ENCODE data around the gene ABLIM2.

Gene ABLIM2

DNA sequence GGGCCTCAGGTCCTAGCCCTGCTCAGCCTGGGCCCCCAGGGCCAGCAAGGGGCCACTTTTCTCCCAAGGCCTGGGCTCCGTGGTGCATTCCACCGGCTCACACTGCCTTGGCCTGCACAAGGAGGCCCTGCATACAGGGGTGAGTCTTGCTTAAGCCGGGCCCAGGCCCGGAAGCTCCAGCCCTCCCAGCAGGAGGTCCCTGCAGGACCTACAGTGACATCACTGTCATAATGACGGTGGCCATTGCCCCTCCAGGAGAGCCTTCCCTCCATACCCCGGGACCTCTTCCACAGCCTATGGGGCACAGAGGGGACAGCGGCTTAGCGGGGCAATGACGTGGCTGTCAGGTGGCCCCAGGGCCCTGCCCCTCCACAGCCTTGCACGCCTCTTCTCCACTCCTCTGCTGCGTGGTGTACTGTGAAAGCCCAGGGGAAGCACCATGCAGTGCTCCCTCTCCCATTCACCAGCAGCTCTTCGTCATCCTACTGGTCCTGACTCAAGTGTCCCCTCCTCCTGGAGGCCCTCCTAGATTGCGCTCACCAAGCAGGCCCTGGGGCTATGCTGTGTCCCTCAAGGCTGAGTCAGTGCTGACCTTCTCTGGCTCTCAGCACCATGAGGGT lies 186.6 kb downstream of the ABLIM2 start:
- TF ChIP-seq, protein P1, sequence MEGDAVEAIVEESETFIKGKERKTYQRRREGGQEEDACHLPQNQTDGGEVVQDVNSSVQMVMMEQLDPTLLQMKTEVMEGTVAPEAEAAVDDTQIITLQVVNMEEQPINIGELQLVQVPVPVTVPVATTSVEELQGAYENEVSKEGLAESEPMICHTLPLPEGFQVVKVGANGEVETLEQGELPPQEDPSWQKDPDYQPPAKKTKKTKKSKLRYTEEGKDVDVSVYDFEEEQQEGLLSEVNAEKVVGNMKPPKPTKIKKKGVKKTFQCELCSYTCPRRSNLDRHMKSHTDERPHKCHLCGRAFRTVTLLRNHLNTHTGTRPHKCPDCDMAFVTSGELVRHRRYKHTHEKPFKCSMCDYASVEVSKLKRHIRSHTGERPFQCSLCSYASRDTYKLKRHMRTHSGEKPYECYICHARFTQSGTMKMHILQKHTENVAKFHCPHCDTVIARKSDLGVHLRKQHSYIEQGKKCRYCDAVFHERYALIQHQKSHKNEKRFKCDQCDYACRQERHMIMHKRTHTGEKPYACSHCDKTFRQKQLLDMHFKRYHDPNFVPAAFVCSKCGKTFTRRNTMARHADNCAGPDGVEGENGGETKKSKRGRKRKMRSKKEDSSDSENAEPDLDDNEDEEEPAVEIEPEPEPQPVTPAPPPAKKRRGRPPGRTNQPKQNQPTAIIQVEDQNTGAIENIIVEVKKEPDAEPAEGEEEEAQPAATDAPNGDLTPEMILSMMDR (IDR thresholded peaks at IDR 0.05), result no peak
- H3K27me3 Mint-ChIP-seq (ENCODE audit: low read depth, poor library complexity), result peaks cover 11% of the 10 kb centered on the region
- H3K36me3 Mint-ChIP-seq (ENCODE audit: low read depth), result no peaks in the 10 kb centered on the region
- peaks cover 2% of the 10 kb centered on the region for H3K9me3 Mint-ChIP-seq
- no peak for DNase-seq
- no peak overlapping the region for H3K27ac Mint-ChIP-seq
- no peak overlapping the region for H3K4me3 Mint-ChIP-seq
- H3K4me1 Mint-ChIP-seq, result peaks cover 56% of the 10 kb centered on the region

DNA sequence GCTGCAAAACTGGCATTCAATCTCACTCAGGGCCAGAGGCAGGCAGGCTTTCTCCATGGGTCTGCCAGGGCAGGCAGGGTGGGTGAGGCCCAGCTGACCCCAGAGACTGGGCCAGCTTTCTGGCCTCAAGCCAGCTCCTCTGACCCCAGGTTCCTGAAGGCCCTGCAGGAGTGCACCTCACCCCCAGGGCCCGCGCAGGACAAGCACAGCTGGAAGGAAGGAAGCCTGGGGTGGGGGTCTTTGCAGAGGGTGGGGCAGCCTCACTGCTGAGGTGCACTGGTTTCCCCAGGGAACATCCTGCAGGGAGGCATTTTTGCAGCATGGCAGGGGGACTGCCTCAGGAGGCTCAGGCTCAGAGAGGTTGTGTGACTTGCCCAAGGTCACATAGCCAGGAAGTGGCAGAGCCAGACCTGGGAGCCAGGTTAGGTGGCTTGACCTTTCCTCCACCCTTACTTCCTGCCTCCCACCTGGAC lies 187.4 kb downstream of the ABLIM2 start:
- Mint-ChIP-seq H3K36me3 (ENCODE audit: low read depth) (no peaks in the 10 kb centered on the region), H3K27ac (no peak overlapping the region), H3K4me1 (peaks cover 60% of the 10 kb centered on the region), H3K4me3 (no peak overlapping the region), H3K27me3 (ENCODE audit: low read depth, poor library complexity) (peaks cover 9% of the 10 kb centered on the region), H3K9me3 (no peaks in the 10 kb centered on the region)
- DNase-seq, result no peak
- TF ChIP-seq, protein P1 (IDR thresholded peaks at IDR 0.05), result no peak

DNA sequence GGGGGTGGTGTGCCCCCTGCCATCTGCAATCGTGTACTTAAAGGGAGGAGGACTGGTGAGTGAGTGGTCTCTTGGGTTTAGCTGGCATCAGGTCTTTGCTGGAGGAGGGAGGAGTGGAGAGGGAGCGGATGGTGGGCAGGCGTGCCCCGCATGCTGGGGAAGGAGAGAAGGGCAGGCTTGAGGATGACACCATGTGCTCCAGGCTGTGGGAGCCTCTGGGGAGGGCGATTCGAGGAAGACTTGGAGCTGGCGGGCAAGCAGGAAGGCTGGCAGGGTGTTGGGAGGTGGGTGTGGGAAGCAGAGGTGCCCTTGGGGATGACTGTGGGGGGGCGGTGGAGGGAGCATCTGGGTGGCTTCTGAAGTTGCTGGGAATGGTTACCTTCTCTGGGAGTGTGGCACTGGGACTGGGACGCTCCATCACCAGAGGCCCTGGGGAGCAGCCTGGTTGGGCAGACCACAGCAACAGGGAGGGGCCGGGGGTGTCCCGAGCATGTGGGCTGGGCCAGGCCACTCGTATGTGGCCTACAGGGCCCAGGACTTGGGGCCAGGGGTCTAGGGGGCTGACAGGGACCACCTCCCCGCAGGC lies 188.2 kb downstream of the ABLIM2 start:
- TF ChIP-seq, protein P1 (IDR thresholded peaks at IDR 0.05), result no peak
- H3K36me3 Mint-ChIP-seq (ENCODE audit: low read depth), result no peaks in the 10 kb centered on the region
- no peak overlapping the region for H3K27ac Mint-ChIP-seq
- no peak overlapping the region for H3K4me3 Mint-ChIP-seq
- no peaks in the 10 kb centered on the region for H3K9me3 Mint-ChIP-seq
- no peak for DNase-seq
- H3K4me1 Mint-ChIP-seq, result peaks cover 68% of the 10 kb centered on the region
- H3K27me3 Mint-ChIP-seq (ENCODE audit: low read depth, poor library complexity), result peaks cover 7% of the 10 kb centered on the region

DNA sequence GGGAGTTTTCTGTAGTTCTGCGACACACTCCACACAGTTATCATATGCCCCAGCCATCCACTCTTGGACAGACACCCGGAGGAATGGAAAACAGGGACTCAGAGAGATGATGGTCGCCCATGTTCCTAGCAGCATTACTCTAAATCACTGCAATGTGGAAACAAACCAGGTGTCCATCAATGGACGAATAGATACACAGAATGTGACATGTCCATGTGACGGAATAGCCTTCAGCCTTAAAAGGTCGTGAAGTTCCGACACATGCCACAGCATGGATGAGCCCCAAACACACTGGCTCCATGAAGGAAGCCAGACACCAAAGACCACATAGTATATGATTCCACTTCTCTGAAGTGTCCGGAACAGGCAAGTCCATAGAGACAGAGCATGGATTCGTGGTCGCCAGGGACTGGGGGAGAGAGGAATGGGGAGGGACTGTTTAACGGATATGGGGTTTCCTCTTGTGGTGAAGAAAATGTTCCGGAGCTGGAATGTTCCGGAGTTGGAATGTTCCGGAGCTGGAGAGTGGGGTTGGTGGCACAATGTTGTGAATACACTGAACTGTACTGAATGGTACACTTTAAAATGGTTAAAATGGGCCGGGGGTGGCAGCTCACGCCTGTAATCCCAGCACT lies 190.2 kb downstream of the ABLIM2 start:
- Mint-ChIP-seq H3K4me3 (no peak overlapping the region), H3K36me3 (ENCODE audit: low read depth) (no peaks in the 10 kb centered on the region), H3K9me3 (no peaks in the 10 kb centered on the region), H3K27ac (peak overlapping the region; percentile 69), H3K4me1 (peaks cover 73% of the 10 kb centered on the region), H3K27me3 (ENCODE audit: low read depth, poor library complexity) (peaks cover 6% of the 10 kb centered on the region)
- TF ChIP-seq, protein P1 (IDR thresholded peaks at IDR 0.05), result no peak
- DNase-seq, result no peak

DNA sequence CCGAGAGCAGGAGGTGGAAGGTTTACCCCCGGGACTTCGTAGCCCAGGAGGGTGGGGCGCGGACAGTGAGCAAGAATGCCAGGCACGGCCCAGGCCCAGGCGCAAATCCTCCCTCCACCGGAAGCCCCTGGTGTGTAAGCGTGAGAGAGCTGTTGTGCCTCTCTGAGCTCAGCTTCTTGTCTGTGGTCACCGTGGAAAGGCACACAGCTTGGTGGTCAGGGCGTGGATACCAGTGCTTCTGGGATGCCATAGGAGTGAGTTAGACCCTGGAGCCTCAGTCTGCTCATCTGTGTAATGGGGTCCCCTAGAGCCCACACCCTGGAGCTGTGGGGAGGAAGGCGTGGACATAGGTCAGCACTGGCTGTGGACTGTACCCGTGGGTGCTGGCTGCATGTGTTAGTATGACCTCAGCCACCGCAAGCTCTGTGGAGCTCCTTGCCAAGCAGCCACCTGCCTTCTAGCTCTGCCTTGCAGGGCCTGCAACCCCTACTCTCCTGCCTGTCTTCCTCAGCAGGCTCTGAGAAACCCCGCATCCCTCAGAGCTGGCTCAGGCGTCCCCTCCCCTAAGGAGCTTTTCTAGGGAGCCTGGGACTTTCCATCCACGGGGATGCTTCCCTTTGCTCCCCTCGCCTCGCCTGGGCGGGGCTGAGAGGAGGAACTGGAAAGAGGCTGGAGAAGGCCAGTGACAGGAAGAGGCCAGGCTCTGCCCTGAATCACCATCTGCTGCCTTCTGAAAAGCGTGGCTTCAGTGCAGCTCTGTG lies 190.9 kb downstream of the ABLIM2 start:
- H3K9me3 Mint-ChIP-seq, result no peaks in the 10 kb centered on the region
- no peaks in the 10 kb centered on the region for H3K36me3 Mint-ChIP-seq (ENCODE audit: low read depth)
- TF ChIP-seq, protein P1 (IDR thresholded peaks at IDR 0.05), result no peak
- H3K27me3 Mint-ChIP-seq (ENCODE audit: low read depth, poor library complexity), result peaks cover 6% of the 10 kb centered on the region
- peak overlapping the region; percentile 93 for H3K27ac Mint-ChIP-seq
- no peak overlapping the region for H3K4me3 Mint-ChIP-seq
- no peak for DNase-seq
- H3K4me1 Mint-ChIP-seq, result peaks cover 73% of the 10 kb centered on the region
